Measurements from ENCODE around the gene SH3RF1. TPM values are rescaled to one million over a fixed set of nuclear protein-coding genes. Genes with fewer than 3 reads are reported as not detected.

Gene SH3RF1
- total RNA-seq, 1 donor from 2014 or later, result 13.0 TPM

- DNase-seq (ENCODE audit: low spot score in 2 of 2), result no peak
- no peak for FAIRE-seq
These were observed 17.6 kb downstream of the SH3RF1 start for GRCh38 chr4:169253113-169253671.

- no peak for FAIRE-seq
- DNase-seq (ENCODE audit: low spot score in 2 of 2), result no peak
These were observed 18.2 kb downstream of the SH3RF1 start for GRCh38 chr4:169252339-169253112.

- no peak for DNase-seq (ENCODE audit: low spot score in 2 of 2)
- FAIRE-seq, result no peak
These were observed 19.2 kb downstream of the SH3RF1 start for GRCh38 chr4:169251291-169252235.

- FAIRE-seq (no peak), DNase-seq (ENCODE audit: low spot score in 2 of 2) (no peak)
These were observed 20.0 kb downstream of the SH3RF1 start for GRCh38 chr4:169250796-169251195.

- FAIRE-seq (no peak), DNase-seq (ENCODE audit: low spot score in 2 of 2) (no peak)
These were observed 20.8 kb downstream of the SH3RF1 start for GRCh38 chr4:169249999-169250398.

- DNase-seq (ENCODE audit: low spot score in 2 of 2) (no peak), FAIRE-seq (no peak)
These were observed 21.4 kb downstream of the SH3RF1 start for GRCh38 chr4:169249214-169249973.

GRCh38 chr4:169248645-169249044, 22.1 kb downstream of the SH3RF1 start:
- no peak for FAIRE-seq
- DNase-seq (ENCODE audit: low spot score in 2 of 2), result no peak

GRCh38 chr4:169246957-169247396, 23.8 kb downstream of the SH3RF1 start:
- no peak for DNase-seq (ENCODE audit: low spot score in 2 of 2)
- no peak for FAIRE-seq

- FAIRE-seq (no peak), DNase-seq (ENCODE audit: low spot score in 2 of 2) (no peak)
These were observed 24.5 kb downstream of the SH3RF1 start for GRCh38 chr4:169246279-169246678.

- DNase-seq (ENCODE audit: low spot score in 2 of 2) (no peak), FAIRE-seq (no peak)
These were observed 25.7 kb downstream of the SH3RF1 start for GRCh38 chr4:169245061-169245460.

- FAIRE-seq, result no peak
These were observed 26.7 kb downstream of the SH3RF1 start for GRCh38 chr4:169243825-169244609.

GRCh38 chr4:169241464-169241863, 29.3 kb downstream of the SH3RF1 start:
- FAIRE-seq (no peak), DNase-seq (ENCODE audit: low spot score in 2 of 2) (no peak)

More at GRCh38 chr4:169243825-169244609, 26.7 kb downstream of the SH3RF1 start:
- no peak for DNase-seq (ENCODE audit: low spot score in 2 of 2)

GRCh38 chr4:169239221-169239905, 31.4 kb downstream of the SH3RF1 start:
- FAIRE-seq, result no peak
- DNase-seq (ENCODE audit: low spot score in 2 of 2), result no peak

GRCh38 chr4:169238445-169238844, 32.3 kb downstream of the SH3RF1 start:
- FAIRE-seq, result no peak
- no peak for DNase-seq (ENCODE audit: low spot score in 2 of 2)

GRCh38 chr4:169236873-169237626, 33.7 kb downstream of the SH3RF1 start:
- DNase-seq (ENCODE audit: low spot score in 2 of 2) (no peak), FAIRE-seq (no peak)

GRCh38 chr4:169236078-169236477, 34.7 kb downstream of the SH3RF1 start:
- FAIRE-seq (no peak), DNase-seq (ENCODE audit: low spot score in 2 of 2) (no peak)

- no peak for DNase-seq (ENCODE audit: low spot score in 2 of 2)
- FAIRE-seq, result no peak
These were observed 36.5 kb downstream of the SH3RF1 start for GRCh38 chr4:169234137-169234855.

- FAIRE-seq (no peak), DNase-seq (ENCODE audit: low spot score in 2 of 2) (no peak)
These were observed 37.1 kb downstream of the SH3RF1 start for GRCh38 chr4:169233691-169234090.

Measured in frontal cortex (tissue), 4 donors.